Epithelial cell of proximal tubule (primary cell): ENCODE results near the gene PDE7B. TPM values are rescaled to one million over a fixed set of nuclear protein-coding genes. Genes with fewer than 3 reads are reported as not detected.

ENCODE experiments used
- DNase-seq: peaks from one replicate; pipeline ENCODE4 v3.0.0-alpha.2; 2011; ENCODE audit warnings: low read depth
- H3K4me3 ChIP-seq: 2 replicates; pipeline ENCODE4 v1.5.1; 2011; ENCODE audit warnings: low read depth, mild to moderate bottlenecking, low read length
- total RNA-seq: library from RNA; depleted of rRNA; stranded (reverse); fragments of >200 nt; gene quantifications from 2 replicates; pipeline ENCODE4 v1.2.3, GENCODE V29; 2015
- TF ChIP-seq, protein P1 (sequence below): conservative IDR thresholded peaks from 2 replicates; pipeline ENCODE4 v1.5.1; 2012; ENCODE audit warnings: low read depth, mild to moderate bottlenecking, low read length

PDE7B gene
- total RNA-seq, 1 donor from 2014 or later: 2.4 TPM

DNA sequence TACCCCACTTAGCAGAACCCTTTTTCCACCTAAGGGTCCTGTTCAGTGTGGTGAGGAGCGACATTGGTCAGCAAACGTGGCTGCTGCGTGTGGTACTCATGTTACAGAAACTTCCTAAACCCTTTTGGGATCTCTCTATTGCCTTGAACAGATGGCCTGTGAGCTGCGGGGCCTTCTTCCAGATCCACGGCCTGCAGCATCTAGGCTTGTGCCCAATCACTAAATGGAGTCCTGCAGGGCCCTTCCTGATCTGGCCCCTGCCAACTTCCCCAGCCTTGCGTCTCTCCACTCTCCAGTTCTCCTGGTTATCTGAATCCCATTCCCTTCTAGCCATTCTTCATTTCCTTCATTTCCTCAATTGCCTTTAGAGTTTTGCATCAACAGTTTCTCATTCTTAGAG, 85.6 kb downstream of the PDE7B start:
- H3K4me3 ChIP-seq: no peak overlapping the region
- no peak for DNase-seq
- TF ChIP-seq, protein P1, sequence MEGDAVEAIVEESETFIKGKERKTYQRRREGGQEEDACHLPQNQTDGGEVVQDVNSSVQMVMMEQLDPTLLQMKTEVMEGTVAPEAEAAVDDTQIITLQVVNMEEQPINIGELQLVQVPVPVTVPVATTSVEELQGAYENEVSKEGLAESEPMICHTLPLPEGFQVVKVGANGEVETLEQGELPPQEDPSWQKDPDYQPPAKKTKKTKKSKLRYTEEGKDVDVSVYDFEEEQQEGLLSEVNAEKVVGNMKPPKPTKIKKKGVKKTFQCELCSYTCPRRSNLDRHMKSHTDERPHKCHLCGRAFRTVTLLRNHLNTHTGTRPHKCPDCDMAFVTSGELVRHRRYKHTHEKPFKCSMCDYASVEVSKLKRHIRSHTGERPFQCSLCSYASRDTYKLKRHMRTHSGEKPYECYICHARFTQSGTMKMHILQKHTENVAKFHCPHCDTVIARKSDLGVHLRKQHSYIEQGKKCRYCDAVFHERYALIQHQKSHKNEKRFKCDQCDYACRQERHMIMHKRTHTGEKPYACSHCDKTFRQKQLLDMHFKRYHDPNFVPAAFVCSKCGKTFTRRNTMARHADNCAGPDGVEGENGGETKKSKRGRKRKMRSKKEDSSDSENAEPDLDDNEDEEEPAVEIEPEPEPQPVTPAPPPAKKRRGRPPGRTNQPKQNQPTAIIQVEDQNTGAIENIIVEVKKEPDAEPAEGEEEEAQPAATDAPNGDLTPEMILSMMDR: no peak

DNA sequence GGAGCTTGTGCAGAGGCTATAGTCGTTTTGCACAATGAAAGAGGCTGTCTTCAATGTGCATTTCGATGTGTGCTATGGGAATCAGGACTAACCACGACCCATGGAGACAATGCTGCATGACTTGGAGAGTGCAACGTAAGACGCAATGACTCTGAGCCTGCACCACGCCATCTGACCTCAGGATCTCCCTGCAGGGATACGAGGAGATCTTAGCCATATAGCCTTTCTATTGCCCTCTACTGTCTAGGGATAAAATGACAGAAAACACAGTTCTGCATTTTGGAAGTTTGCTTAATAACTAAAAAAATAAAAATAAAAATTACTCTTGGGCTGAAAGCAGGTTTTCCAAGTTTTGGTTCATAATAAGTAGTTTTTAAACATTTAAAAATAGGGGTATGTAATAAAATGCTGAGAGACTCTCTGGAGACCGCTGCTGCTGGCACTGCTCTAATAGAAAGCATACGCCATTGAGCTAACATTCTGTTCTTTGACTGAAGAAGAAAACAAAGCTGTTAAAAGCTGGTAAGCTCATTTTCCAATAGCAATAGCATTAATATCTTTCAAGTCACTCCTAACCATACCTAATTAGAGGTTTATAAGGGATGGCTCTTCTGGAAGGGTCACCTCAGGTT, 87.2 kb downstream of the PDE7B start:
- no peak overlapping the region for H3K4me3 ChIP-seq
- no peak for DNase-seq
- TF ChIP-seq, protein P1: peak; percentile 54

DNA sequence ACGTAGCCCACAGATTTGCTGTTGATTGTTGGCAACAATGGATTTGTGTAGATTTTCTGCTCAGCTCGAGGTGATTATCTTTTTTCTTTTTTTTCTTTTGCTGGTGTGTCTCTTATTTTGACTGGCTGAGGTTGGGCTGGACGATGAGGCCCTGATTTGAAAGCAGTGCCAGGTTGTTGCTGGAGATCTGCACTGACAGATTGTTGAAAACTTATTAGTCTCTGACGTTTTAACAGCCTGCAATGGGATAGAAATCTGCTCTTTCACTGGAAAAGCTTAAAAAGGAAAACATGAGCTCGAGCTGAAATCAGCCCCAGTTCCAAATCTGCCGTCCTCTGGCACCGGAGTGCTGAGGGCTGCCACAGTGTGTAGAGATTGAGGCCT, 87.7 kb downstream of the PDE7B start:
- TF ChIP-seq, protein P1: no peak
- no peak for DNase-seq
- H3K4me3 ChIP-seq: no peak overlapping the region

DNA sequence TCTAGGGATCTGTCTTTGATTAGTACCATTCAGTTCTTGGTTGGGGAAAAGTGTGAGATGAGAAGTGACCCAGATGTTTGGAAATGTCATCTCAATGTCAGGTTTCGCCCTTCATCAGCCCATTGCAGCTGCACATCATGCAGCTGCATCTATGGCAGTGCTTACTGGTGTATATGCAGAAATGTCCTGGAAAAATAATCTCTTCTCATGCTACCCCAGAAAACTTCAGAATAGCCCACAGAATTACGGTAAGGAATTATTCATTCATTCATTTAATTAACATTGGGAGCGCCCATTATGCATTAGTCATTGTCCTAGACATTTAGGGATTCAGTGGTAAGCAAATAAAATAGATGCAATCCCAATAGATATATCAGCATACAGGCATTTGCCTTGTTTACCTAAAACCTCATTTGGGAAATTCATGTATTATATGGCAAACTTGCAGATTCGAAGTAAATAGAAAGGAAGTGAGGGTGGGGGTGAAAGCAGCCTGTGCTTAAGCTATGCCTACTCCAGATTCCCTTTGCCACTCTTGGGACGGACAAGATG, 89.2 kb downstream of the PDE7B start:
- TF ChIP-seq, protein P1: no peak
- no peak for DNase-seq
- no peak overlapping the region for H3K4me3 ChIP-seq

DNA sequence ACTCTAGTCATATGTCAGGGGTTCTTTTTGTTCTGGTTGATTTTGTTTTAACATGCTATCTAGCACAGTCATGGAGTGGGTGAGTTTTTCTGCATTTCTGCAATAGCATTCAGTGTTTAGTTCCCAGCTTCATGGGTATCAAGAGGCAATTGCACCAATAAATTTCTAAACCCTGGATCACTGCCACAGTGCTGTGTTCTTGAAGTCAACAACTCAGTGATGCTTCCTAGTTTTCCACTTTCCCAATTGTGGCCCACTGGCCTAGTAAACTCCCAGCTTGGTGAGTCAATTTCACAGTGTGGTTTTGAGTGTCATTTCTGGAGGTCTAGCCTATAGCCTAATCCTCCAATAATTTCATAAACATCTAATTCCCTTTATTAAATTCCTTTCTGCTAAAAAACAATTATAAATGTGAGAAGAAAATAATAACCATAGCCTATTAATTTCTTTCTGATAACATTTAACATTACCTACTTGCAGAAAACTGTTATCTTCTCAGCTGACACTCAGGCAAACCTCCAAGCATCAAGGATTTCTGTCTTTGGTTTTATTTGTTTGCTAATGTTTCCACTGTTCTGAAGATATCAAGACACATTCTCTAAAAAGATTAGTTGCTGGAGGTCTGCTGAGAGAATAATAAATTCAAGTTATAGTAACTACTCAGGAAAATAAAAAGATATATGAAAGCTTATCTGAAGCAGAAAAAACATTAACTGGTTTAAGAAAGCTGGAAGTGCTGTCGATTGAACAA, 89.9 kb downstream of the PDE7B start:
- TF ChIP-seq, protein P1: no peak
- no peak overlapping the region for H3K4me3 ChIP-seq
- no peak for DNase-seq

DNA sequence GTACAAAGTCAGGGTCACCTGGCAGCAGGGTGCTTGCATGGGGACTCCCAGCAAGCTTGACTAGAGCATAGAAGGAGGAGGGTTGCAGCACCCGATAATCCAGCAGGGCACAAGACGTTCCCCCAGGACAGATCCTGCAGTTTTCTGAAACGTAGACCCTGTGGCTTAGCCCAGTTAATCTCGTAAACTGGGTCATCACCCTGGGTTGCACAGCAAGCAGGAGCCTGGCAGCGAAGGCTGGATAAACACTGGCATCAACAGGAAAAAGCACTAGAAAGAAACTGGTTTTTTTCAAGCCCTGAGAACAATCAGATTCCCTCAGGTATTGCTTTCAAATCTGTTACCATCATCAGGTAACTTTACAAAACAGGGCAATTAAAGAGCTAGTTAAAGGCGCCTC, 92.6 kb downstream of the PDE7B start:
- no peak for DNase-seq
- H3K4me3 ChIP-seq: no peak overlapping the region
- TF ChIP-seq, protein P1: no peak
